ENCODE data around the gene SCO2. TPM values are rescaled to one million over a fixed set of nuclear protein-coding genes. Genes with fewer than 3 reads are reported as not detected.

The SCO2 gene
- total and polyA plus RNA-seq, 2 of the 4 experiments (the other 2 are of a cell fraction), result 1.3 to 1.9 TPM

GRCh38 chr22:50535113-50535512, 9.7 kb upstream of the SCO2 start:
- H3K4me2 ChIP-seq (ENCODE audit: low read depth, low read length), result no peak overlapping the region
- H4K20me1 ChIP-seq (ENCODE audit: insufficient read depth, low read length), result no peaks in the 10 kb centered on the region
- H3K14ac ChIP-seq (replicated peaks; ENCODE audit: low read depth, low read length), result no peak overlapping the region
- in situ Hi-C loops (cut with MboI; ENCODE audit: low sequenced_read_pairs), result no loop called here
- DNase-seq (no peak), ATAC-seq (ENCODE audit: low read depth) (no peak)
- H4K91ac ChIP-seq (ENCODE audit: insufficient read depth, low read depth, low read length), result no peak overlapping the region
- peaks cover 5% of the 10 kb centered on the region; the same call in 1 of the 2 replicates for H3K27me3 ChIP-seq (ENCODE audit: control insufficient read depth, insufficient read depth, low read length)
- BruUV-seq (replicated peaks), result no TSS peak
- H2AK9ac ChIP-seq (replicated peaks; ENCODE audit: low read depth, low read length, poor library complexity), result no peak overlapping the region
- CTCF ChIA-PET, result no interaction called here
- intact Hi-C loops (cut with micrococcal nuclease), result no loop called here
- H3K4me3 ChIP-seq (ENCODE audit: insufficient read depth, low read depth, low read length), result no peak overlapping the region
- H3K9me1 ChIP-seq (ENCODE audit: insufficient read depth, low read length), result peaks cover 7% of the 10 kb centered on the region
- no peaks in the 10 kb centered on the region for H3K36me3 ChIP-seq (ENCODE audit: control insufficient read depth, insufficient read depth, low read length)
- no peak overlapping the region for H2AK5ac ChIP-seq (ENCODE audit: low read depth, low read length)
- H3K4me1 ChIP-seq (ENCODE audit: control insufficient read depth, insufficient read depth, low read length), result peaks cover 21% of the 10 kb centered on the region
- dilution Hi-C loops (cut with HindIII; ENCODE audit: low sequenced_read_pairs, unreplicated experiment), result no loop called here
- H3K27ac ChIP-seq (ENCODE audit: insufficient read depth, low read length), result no peak overlapping the region
- no peak overlapping the region for H2BK5ac ChIP-seq (ENCODE audit: low read depth, low read length, poor library complexity, severe bottlenecking)
- H2BK20ac ChIP-seq (ENCODE audit: low read depth, low read length), result no peak overlapping the region
- no peak for TF ChIP-seq CEBPB (IDR thresholded peaks at IDR 0.05; ENCODE audit: low read depth, low read length)
- no peak for TF ChIP-seq RFX5 (IDR thresholded peaks at IDR 0.05; ENCODE audit: low read depth, low read length)
- TF ChIP-seq SMC3 (IDR thresholded peaks at IDR 0.05; ENCODE audit: low read depth, low read length), result no peak
- no peak for TF ChIP-seq MAZ (IDR thresholded peaks at IDR 0.05; ENCODE audit: borderline replicate concordance, low read depth, low read length)
- no peak for TF ChIP-seq MXI1 (IDR thresholded peaks at IDR 0.05; ENCODE audit: borderline replicate concordance, low read depth, low read length)
- TF ChIP-seq, protein P1, sequence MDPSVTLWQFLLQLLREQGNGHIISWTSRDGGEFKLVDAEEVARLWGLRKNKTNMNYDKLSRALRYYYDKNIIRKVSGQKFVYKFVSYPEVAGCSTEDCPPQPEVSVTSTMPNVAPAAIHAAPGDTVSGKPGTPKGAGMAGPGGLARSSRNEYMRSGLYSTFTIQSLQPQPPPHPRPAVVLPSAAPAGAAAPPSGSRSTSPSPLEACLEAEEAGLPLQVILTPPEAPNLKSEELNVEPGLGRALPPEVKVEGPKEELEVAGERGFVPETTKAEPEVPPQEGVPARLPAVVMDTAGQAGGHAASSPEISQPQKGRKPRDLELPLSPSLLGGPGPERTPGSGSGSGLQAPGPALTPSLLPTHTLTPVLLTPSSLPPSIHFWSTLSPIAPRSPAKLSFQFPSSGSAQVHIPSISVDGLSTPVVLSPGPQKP (IDR thresholded peaks at IDR 0.05; ENCODE audit: borderline replicate concordance, low read depth, low read length), result no peak
- TF ChIP-seq CTCF (conservative IDR thresholded peaks at IDR 0.05; ENCODE audit: low read depth, low read length), result no peak
- no peak for TF ChIP-seq NFE2L2 (IDR thresholded peaks at IDR 0.05; ENCODE audit: low read depth, low read length)
- TF ChIP-seq BHLHE40 (IDR thresholded peaks at IDR 0.05; ENCODE audit: low read depth, low read length), result no peak
- TF ChIP-seq MAFK (IDR thresholded peaks at IDR 0.05; ENCODE audit: low read depth, low read length), result no peak
- no peak for TF ChIP-seq FOS (IDR thresholded peaks at IDR 0.05; ENCODE audit: low read depth, low read length)
- no peak for TF ChIP-seq RCOR1 (IDR thresholded peaks at IDR 0.05; ENCODE audit: insufficient replicate concordance, low read length)
- TF ChIP-seq CHD1 (IDR thresholded peaks at IDR 0.05; ENCODE audit: low read depth, low read length), result no peak
- TF ChIP-seq RAD21 (IDR thresholded peaks at IDR 0.05; ENCODE audit: low read length), result no peak
- TF ChIP-seq POLR2A (IDR thresholded peaks at IDR 0.05; ENCODE audit: low read depth, low read length), result no peak
- no peak for TF ChIP-seq USF2 (IDR thresholded peaks at IDR 0.05; ENCODE audit: low read depth, low read length)
- H3K23ac ChIP-seq (ENCODE audit: low read depth, low read length), result no peak overlapping the region
- no peak overlapping the region for H3K18ac ChIP-seq (ENCODE audit: low read depth, low read length)
- H2BK120ac ChIP-seq (ENCODE audit: low read depth, low read length), result no peak overlapping the region
- no peak overlapping the region for H4K8ac ChIP-seq (ENCODE audit: low read depth in 2 of 2, low read length in 2 of 2)
- H3K56ac ChIP-seq (ENCODE audit: extremely low read depth, insufficient read depth, low read length), result no peak overlapping the region
- H2BK15ac ChIP-seq (ENCODE audit: low read depth, low read length), result no peak overlapping the region
- no CpG with 5 or more reads among the region's 8 CpGs for WGBS, 2 experiments (ENCODE audit: extremely low coverage in 2 of 2, insufficient read length in 1 of 2)
- no peaks in the 10 kb centered on the region; a peak in 1 of 4 replicates for H3K79me1 ChIP-seq (ENCODE audit: low read depth in 1 of 2, low read length in 2 of 2)
- POLR2A ChIA-PET (ENCODE audit: unreplicated experiment), result no interaction called here
- H2AFZ ChIP-seq (replicated peaks; ENCODE audit: low read length, poor library complexity), result no peak overlapping the region
- H4K5ac ChIP-seq (ENCODE audit: low read depth, low read length), result no peak overlapping the region
- no peak overlapping the region for H3K9ac ChIP-seq (ENCODE audit: low read depth, low read length)
- H3K9me3 ChIP-seq (ENCODE audit: control insufficient read depth, insufficient read depth, low read length), result no peaks in the 10 kb centered on the region
- H3K4ac ChIP-seq (ENCODE audit: low read depth, low read length), result no peak overlapping the region
